Breast epithelium (tissue), 4 donors: Measurements from ENCODE around the gene SLC12A5. TPM values are rescaled to one million over a fixed set of nuclear protein-coding genes. Genes with fewer than 3 reads are reported as not detected.
"Not testable (repeated sequence)": the region's sequence is repeated elsewhere in the genome, so short reads cannot be mapped to it uniquely, and the experiment has no call there.

ENCODE experiments used
- DNase-seq, 2 donors: peaks; one replicate each; pipeline ENCODE4 v3.0.0-alpha.2; 2019; ENCODE audit warnings: low spot score in 2 of 2
- H3K27ac ChIP-seq, 2 donors: fragments of 200-600 bp; sonication (generic) in 1 of 2; one replicate each; pipeline ENCODE4 v1.5.1; 2016 to 2019; ENCODE audit warnings: mild to moderate bottlenecking in 1 of 2
- H3K27me3 ChIP-seq, 2 donors: fragments of 200-600 bp; sonication (generic) in 1 of 2; one replicate each; pipeline versions ENCODE4 v1.5.1 to v1.6.0; 2017 to 2019; ENCODE audit warnings: control low read depth in 1 of 2, mild to moderate bottlenecking in 1 of 2
- H3K36me3 ChIP-seq: fragments of 200-600 bp; one replicate; pipeline ENCODE4 v1.5.1; 2019
- H3K4me1 ChIP-seq, 2 donors: fragments of 200-600 bp; sonication (generic); one replicate each; pipeline ENCODE4 v1.5.1; 2016 to 2019; ENCODE audit warnings: control low read depth in 1 of 2
- H3K4me3 ChIP-seq, 3 donors: fragments of 200-600 bp; sonication (generic); 1 replicate in 2 of 3; 2 replicates in 1 of 3; pipeline ENCODE4 v1.5.1; 2016 to 2019; ENCODE audit warnings: mild to moderate bottlenecking in 3 of 3, moderate library complexity in 2 of 3
- H3K9me3 ChIP-seq, 2 donors: fragments of 200-600 bp; sonication (generic) in 1 of 2; one replicate each; pipeline ENCODE4 v1.5.1; 2016 to 2019; ENCODE audit warnings: control low read depth in 1 of 2
- POLR2A ChIP-seq: fragments of 450-650 bp; IDR thresholded peaks from one replicate; pipeline ENCODE4 v1.6.1; 2016; ENCODE audit warnings: antibody characterized with exemption, mild to moderate bottlenecking, moderate library complexity
- POLR2AphosphoS5 ChIP-seq, 3 donors: sonication (generic); formaldehyde crosslinking; IDR thresholded peaks; one replicate each; pipeline ENCODE4 v1.6.1; 2017; ENCODE audit warnings: antibody characterized with exemption in 3 of 3
- intact Hi-C: fragments of 100-400 bp; cut with DNase I; formaldehyde crosslinking; loops from one replicate; pipeline ENCODE4 v1.15.1; 2023; ENCODE audit warnings: low total_unique reads
- total RNA-seq, 3 donors: library from RNA; depleted of rRNA; stranded (reverse); fragments of >200 nt; gene quantifications; one replicate each; pipeline ENCODE4 v1.1.0, GENCODE V29; 2016
- TF ChIP-seq, protein P1 (sequence below), 3 donors: fragments of 450-650 bp; IDR thresholded peaks; one replicate each; pipeline ENCODE4 v1.5.1; 2016 to 2017; ENCODE audit warnings: antibody characterized with exemption in 3 of 3, mild to moderate bottlenecking in 3 of 3, moderate library complexity in 3 of 3

SLC12A5 gene
- total RNA-seq, 3 donors from 2014 or later: 0.33 TPM; not detected in 2

DNA sequence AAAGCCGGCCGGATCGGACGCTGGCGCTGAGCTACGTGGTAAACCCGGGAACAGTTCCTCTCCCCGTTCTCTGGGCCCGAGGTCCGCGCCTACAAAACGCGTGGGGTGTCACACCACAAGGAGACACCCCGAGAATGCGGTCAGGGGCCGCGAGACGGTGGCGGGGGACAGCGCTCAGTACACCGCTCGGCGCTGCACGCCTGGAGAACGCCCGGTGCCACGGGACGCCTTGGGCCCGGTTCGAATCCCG lies 60.1 kb downstream of the SLC12A5 start:
- Histone ChIP-seq H3K9me3 (no peaks in the 10 kb centered on the region), H3K27ac (peak overlapping the region; percentile 99), H3K4me3 (peak overlapping the region; percentile 70 to 75 (median 72)), H3K4me1 (peaks cover 0 to 13% of the 10 kb centered on the region in 2 donors), H3K27me3 (no peaks in the 10 kb centered on the region), H3K36me3 (no peaks in the 10 kb centered on the region)
- TF ChIP-seq, protein P1, sequence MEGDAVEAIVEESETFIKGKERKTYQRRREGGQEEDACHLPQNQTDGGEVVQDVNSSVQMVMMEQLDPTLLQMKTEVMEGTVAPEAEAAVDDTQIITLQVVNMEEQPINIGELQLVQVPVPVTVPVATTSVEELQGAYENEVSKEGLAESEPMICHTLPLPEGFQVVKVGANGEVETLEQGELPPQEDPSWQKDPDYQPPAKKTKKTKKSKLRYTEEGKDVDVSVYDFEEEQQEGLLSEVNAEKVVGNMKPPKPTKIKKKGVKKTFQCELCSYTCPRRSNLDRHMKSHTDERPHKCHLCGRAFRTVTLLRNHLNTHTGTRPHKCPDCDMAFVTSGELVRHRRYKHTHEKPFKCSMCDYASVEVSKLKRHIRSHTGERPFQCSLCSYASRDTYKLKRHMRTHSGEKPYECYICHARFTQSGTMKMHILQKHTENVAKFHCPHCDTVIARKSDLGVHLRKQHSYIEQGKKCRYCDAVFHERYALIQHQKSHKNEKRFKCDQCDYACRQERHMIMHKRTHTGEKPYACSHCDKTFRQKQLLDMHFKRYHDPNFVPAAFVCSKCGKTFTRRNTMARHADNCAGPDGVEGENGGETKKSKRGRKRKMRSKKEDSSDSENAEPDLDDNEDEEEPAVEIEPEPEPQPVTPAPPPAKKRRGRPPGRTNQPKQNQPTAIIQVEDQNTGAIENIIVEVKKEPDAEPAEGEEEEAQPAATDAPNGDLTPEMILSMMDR (IDR thresholded peaks at IDR 0.05): no peak
- TF ChIP-seq POLR2AphosphoS5 (IDR thresholded peaks at IDR 0.05): peak in 1 of 3 donors; percentile 7
- TF ChIP-seq POLR2A: no peak
- DNase-seq: peak in 1 of 2 donors; percentile 26
- intact Hi-C loops: no loop called here

DNA sequence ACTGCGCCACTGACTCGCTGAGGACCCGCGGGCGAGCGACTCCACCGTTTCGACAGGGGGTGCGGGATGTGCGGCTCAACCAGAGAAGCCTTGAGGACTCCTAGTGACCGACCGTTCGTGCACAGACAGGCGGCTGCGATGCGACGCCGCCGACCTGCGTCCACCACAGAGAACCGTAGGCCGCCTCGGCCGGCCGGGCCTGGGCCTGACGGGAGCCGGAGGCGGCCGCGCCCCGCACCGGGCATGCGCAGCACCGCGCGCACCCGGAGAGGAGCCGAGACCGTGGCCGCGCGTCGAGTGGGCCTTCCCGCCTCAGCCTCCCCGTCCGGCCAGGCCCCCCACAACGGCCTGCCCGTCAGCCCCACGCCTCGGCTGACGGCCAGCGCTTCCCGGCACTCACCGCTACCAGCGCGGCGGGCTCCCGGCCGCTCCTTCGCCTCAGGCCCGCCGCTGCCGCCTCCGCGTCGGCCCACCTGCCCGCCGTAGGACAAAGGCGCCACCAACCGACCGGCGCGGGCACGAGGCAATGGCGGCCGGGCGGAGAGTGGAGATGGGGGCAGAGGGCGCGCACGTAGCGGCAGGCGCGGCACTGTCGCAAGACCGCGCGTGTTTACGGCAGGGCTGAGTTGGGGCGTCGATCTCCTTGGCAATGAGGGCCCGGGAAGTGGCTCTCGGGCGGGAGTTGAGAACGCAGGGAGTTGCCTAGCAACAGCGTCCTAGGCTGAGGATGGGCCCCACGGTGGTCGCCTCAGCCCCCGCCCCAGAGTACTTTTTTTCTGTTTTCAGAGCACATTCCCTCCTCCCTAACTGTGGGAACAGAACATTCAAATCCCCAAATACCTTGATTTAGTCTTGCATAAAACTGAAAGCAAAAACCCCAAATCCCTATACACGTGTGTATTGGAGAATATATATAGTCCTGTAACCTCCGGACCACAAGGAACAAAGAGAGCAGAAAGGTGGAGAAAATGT lies 60.7 kb downstream of the SLC12A5 start, which contains the start of gene NCOA5:
TSS of gene NCOA5 (minus strand) at position 546 of the 972 bp plus-strand sequence. CDS start 10,538 bp downstream, outside the sequence.
- intact Hi-C loops: no loop called here
- peak within 1 kb of the TSS; percentile 99 for H3K27ac ChIP-seq
- H3K9me3 ChIP-seq: no peaks in the 10 kb centered on the region
- DNase-seq: peak; percentile 93 to 95
- H3K27me3 ChIP-seq: no peaks in the 10 kb centered on the region
- H3K4me1 ChIP-seq: peaks cover 0 to 9% of the 10 kb centered on the region in 2 donors
- H3K4me3 ChIP-seq: peak within 1 kb of the TSS; percentile 70 to 75 (median 72)
- H3K36me3 ChIP-seq: no peaks in the 10 kb centered on the region
- TF ChIP-seq POLR2AphosphoS5 (IDR thresholded peaks at IDR 0.05) (peak; percentile 97 to 99 (median 99)), POLR2A (peak; percentile 61)
- TF ChIP-seq, protein P1 (IDR thresholded peaks at IDR 0.05): peak in 1 of 3 donors; percentile 32

DNA sequence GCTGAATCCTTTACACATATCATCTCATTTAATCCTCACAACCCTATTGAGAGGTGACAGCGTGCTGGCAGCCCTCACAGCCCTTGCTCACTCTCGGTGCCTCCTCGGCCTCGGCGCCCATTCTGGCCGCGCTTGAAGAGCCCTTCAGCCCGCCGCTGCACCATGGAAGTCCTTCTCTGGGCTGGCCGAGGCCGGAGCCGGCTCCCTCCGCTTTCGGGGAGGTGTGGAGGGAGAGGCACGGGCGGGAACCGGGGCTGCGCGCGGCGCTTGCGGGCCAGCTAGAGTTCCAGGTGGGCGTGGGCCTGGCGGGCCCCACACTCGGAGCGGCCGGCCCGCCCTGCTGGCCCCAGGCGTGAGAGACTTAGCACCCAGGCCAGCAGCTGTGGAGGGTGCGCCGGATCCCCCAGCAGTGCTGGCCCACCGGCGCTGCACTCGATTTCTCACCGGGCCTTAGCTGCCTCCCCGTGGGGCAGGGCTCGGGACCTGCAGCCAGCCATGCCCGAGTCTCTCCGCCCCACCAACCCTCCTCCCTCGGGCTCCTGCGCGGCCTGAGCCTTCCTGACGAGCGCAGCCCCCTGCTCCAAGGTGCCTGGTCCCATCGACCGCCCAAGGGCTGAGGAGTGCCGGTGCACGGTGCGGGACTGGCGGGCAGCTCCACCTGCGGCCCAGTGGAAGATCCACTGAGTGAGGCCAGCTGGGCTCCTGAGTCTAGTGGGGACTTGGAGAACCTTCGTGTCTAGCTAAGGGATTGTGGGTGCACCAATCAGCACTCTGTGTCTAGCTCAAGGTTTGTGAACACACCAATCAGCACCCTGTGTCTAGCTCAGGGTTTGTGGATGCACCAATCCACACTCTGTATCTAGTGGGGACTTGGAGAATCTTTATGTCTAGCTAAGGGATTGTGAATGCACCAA lies 62.9 kb downstream of the SLC12A5 start:
- H3K4me3 ChIP-seq, H3K27me3 ChIP-seq, DNase-seq, H3K36me3 ChIP-seq, H3K4me1 ChIP-seq, H3K27ac ChIP-seq, H3K9me3 ChIP-seq, intact Hi-C loops: not testable (repeated sequence)

DNA sequence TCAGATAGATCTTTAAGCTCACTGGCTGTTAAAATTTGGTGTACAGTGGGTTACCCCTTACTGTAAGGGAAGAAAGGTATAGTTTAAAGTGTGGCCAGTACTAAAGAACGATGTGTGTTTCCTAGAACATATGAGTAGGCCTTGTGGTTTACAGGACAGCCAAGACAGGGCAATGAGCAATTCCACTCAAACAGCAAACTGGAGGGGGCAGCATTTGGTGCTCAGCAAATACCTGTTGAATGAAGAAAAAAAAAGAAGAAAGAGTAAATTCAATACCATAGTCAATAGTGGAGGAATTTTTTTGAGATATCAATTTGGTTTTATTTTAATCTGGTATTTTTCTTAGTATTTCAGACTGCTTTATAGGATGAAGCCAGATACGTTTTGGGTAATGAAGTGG lies 64.5 kb downstream of the SLC12A5 start:
- Histone ChIP-seq H3K4me3 (no peak overlapping the region), H3K27me3 (no peaks in the 10 kb centered on the region), H3K9me3 (no peaks in the 10 kb centered on the region), H3K36me3 (no peaks in the 10 kb centered on the region), H3K4me1 (no peaks in the 10 kb centered on the region), H3K27ac (no peak overlapping the region)
- DNase-seq: no peak
- TF ChIP-seq, protein P1 (IDR thresholded peaks at IDR 0.05): no peak
- TF ChIP-seq POLR2A: no peak
- no peak for TF ChIP-seq POLR2AphosphoS5 (IDR thresholded peaks at IDR 0.05)
- intact Hi-C loops: no loop called here

DNA sequence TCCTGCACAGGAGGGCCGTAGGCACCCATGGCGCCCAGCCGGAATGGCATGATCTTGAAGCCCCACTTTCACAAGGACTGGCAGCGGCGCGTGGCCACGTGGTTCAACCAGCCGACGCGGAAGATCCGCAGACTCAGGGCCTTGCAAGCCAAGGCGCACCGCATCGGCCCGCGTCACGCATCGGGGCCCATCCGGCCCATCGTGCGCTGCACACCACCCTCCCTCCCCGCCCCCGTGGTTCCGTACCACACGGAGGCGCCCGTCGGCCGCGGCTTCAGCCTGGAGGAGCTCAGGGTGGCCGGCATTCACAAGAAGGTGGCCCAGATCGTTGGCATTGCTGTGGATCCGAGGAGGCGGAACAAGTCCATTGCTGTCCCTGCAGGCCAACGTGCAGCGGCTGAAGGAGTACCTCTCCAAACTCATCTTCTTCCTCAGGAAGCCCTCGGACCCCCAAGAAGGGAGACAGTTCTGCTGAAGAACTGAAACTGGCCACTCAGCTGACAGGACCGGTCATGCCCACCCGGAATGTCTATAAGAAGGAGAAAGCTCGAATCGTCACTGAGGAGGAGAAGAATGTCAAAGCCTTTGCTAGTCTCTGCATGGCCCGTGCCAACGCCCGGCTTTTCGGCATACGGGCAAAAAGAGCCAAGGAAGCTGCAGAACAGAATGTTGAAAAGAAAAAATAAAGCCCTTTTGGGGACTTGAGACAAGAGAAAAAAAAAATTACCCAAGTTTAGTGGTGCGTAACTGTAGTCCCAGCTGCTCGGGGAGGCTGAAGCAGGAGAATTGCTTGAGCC lies 70.7 kb downstream of the SLC12A5 start:
- H3K27me3 ChIP-seq: peaks cover 0 to 17% of the 10 kb centered on the region in 2 donors
- H3K4me1 ChIP-seq: no peaks in the 10 kb centered on the region
- no peak for DNase-seq
- H3K9me3 ChIP-seq: no peaks in the 10 kb centered on the region
- H3K27ac ChIP-seq: no peak overlapping the region
- TF ChIP-seq POLR2AphosphoS5 (IDR thresholded peaks at IDR 0.05) (no peak), POLR2A (no peak)
- TF ChIP-seq, protein P1 (IDR thresholded peaks at IDR 0.05): no peak
- peak overlapping the region in 2 of 3 donors; percentile 32 to 52 for H3K4me3 ChIP-seq
- H3K36me3 ChIP-seq: no peaks in the 10 kb centered on the region
- intact Hi-C loops: no loop called here

DNA sequence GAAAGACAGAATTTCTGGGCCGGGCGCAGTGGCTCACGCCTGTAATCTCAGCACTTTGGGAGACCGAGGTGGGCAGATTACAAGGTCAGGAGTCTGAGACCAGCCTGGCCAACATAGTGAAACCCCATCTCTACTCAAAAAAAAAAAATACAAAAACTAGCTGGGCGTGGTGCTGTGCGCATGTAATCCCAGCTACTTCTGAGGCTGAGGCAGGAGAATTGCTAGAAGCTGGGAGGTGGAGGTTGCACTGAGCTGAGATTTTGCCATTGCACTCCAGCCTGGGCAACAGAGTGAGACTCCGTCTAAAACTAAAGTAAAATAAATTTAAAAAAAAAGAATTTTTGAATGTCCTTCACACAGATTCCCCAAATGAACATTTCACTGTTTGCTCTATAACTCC lies 71.4 kb downstream of the SLC12A5 start:
- H3K27ac ChIP-seq, H3K4me3 ChIP-seq, H3K36me3 ChIP-seq, H3K9me3 ChIP-seq, H3K4me1 ChIP-seq, DNase-seq, intact Hi-C loops: not testable (repeated sequence)
- H3K27me3 ChIP-seq: peaks cover 0 to 17% of the 10 kb centered on the region in 2 donors
